NB4 (cell line): ENCODE measurements around the gene KLHL21.

Source experiments
- DNase-seq: peaks from one replicate; pipeline ENCODE4 v3.0.0; 2010; ENCODE audit warnings: low read depth
- H3K4me3 ChIP-seq: one replicate; pipeline ENCODE4 v1.5.1; 2011; ENCODE audit warnings: mild to moderate bottlenecking, low read depth, low read length, moderate library complexity
- CTCF ChIP-seq: IDR thresholded peaks from one replicate; pipeline ENCODE4 v1.5.1; 2012; ENCODE audit warnings: low read depth, low read length
- MYC ChIP-seq: IDR thresholded peaks from 2 replicates; pipeline ENCODE4 v1.6.1; 2011; ENCODE audit warnings: low read depth, low read length
- POLR2A ChIP-seq: IDR thresholded peaks from 2 replicates; pipeline ENCODE4 v1.6.1; 2011; ENCODE audit warnings: mild to moderate bottlenecking; ENCODE audit not compliant: insufficient read length; ENCODE audit errors: extremely low read depth
- TF ChIP-seq, protein P1 (sequence below): IDR thresholded peaks from 2 replicates; pipeline ENCODE4 v1.6.1; 2011; ENCODE audit warnings: low read depth, low read length

Gene KLHL21

DNA sequence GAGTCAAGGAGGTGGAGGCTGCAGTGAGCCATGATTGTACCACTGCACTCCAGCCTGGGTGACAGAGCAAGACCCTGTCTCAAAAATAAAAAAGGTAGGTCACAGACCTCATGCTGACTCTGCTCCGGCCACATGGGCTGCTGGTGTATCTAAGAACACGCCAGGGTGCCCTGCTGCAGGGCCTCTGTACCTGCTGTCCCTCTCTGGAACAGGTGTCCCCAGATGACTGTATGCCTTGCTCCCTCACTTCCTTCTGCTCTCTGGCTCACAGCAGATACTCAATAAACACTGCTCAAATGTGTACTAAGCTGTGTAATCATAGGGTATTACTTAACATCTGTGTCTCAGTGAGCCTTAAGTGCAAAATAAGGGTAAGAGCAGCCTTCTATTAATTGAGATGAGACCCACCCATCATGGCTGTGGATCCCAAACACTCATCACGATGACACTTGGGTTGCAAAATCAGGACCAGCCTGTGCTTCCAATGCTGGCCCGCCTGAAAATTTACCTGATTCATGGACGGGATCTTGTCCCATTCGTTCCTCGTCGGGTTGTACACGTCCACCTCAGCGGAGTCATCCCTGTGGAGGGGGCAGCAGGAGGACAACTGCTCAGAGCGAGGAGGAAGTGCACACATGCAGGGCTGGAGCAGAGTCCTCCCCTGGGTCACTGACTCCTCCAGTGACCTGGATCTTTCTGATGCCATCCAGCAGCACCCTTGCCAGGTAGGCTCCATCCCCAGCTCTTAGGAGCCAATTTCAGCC lies 7.5 kb downstream of the KLHL21 start:
- TF ChIP-seq CTCF, result no peak
- TF ChIP-seq, protein P1, sequence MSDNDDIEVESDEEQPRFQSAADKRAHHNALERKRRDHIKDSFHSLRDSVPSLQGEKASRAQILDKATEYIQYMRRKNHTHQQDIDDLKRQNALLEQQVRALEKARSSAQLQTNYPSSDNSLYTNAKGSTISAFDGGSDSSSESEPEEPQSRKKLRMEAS, result no peak
- no peak for TF ChIP-seq POLR2A
- no peak for TF ChIP-seq MYC
- no peak for DNase-seq
- H3K4me3 ChIP-seq, result no peak overlapping the region

GRCh38 chr1:6593810-6594209 lies 8.9 kb downstream of the KLHL21 start:
- TF ChIP-seq POLR2A (no peak), CTCF (no peak), MYC (no peak)
- TF ChIP-seq, protein P1, result no peak
- H3K4me3 ChIP-seq, result no peak overlapping the region
- no peak for DNase-seq

DNA sequence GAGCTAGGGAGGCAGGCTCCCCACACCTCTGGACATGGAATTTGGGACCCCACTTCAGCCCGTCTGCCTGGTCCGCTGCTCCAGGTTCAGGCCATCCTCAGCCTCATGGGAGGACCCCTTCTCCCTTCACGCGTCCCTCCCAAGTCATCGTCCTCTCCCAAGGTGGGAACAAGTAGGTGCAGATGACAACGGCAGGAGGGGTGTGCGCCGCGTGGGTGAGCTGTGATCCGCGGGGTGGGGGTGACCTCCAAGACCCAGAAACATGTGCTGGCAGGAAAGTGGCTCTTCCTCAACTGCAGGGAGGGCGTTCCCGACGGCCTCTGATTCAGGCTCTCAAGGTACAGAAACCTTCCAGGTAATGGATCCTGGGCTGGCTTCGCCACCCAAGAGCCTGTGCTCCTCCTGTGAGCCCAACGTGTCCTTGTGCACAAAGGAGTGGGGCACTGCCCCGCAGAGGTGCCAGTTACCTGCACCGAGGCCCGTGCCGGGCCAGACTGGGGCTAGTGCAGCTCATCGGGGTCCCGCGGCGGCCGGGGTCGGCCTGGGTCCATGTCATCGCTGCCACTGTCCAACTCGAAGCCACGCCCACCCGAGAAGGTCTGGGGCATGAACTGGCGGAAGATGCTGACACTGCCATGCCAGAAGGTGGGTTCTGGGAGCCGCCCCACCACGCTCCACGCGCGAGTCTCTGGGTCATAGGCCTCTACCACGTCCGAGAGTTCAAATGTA lies 9.6 kb downstream of the KLHL21 start:
- TF ChIP-seq MYC (no peak), POLR2A (no peak), CTCF (no peak)
- TF ChIP-seq, protein P1, result no peak
- no peak overlapping the region for H3K4me3 ChIP-seq
- DNase-seq, result no peak

DNA sequence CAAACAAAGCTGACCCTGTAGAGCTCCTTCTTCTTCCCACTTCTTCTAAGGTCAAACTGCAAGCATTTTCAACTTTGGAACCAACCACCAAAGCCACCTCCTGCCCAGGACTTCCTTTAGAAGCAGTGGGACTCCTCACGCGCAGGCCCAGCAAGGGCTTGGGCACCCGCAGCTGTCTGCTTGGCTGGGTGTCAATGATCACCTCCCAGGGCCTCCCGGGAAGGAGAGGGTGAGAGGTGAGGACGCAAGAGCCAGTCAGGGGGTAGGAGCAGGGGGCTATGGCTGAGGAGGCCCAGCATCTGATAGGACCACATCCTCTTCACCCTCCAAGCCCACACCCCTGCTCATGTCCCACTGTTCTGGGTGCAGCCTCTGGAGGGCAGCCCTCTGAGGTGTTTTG lies 10.2 kb downstream of the KLHL21 start:
- TF ChIP-seq CTCF (no peak), MYC (no peak), POLR2A (no peak)
- TF ChIP-seq, protein P1, result no peak
- DNase-seq, result no peak
- no peak overlapping the region for H3K4me3 ChIP-seq

GRCh38 chr1:6591644-6592043 lies 11.0 kb downstream of the KLHL21 start:
- TF ChIP-seq MYC (no peak), POLR2A (no peak), CTCF (no peak)
- TF ChIP-seq, protein P1, result no peak
- no peak for DNase-seq
- H3K4me3 ChIP-seq, result no peak overlapping the region
